GM15510 (cell line): ENCODE results near the gene PPP3R1.

ENCODE experiments used
- POLR2A ChIP-seq: IDR thresholded peaks from 3 replicates; pipeline ENCODE4 v1.6.1; 2011; ENCODE audit warnings: borderline replicate concordance; ENCODE audit not compliant: insufficient read length; ENCODE audit errors: extremely low read depth

Gene PPP3R1

GRCh38 chr2:68245066-68245465 lies 7.3 kb downstream of the PPP3R1 start:
- no peak for TF ChIP-seq POLR2A

GRCh38 chr2:68244456-68244855 lies 7.9 kb downstream of the PPP3R1 start:
- TF ChIP-seq POLR2A = no peak

- TF ChIP-seq POLR2A = no peak
These were observed 10.6 kb downstream of the PPP3R1 start for GRCh38 chr2:68241732-68242131.

- no peak for TF ChIP-seq POLR2A
These were observed 11.9 kb downstream of the PPP3R1 start for GRCh38 chr2:68240446-68240845.

- no peak for TF ChIP-seq POLR2A
These were observed 13.1 kb downstream of the PPP3R1 start for GRCh38 chr2:68238955-68239822.

- TF ChIP-seq POLR2A = no peak
These were observed 14.3 kb downstream of the PPP3R1 start for GRCh38 chr2:68237976-68238580.

- no peak for TF ChIP-seq POLR2A
These were observed 14.9 kb downstream of the PPP3R1 start for GRCh38 chr2:68237404-68237803.

GRCh38 chr2:68236876-68237275 lies 15.5 kb downstream of the PPP3R1 start:
- no peak for TF ChIP-seq POLR2A

GRCh38 chr2:68236103-68236734 lies 16.1 kb downstream of the PPP3R1 start:
- TF ChIP-seq POLR2A = no peak

GRCh38 chr2:68235090-68235489 lies 17.2 kb downstream of the PPP3R1 start:
- no peak for TF ChIP-seq POLR2A

GRCh38 chr2:68234405-68234804 lies 17.9 kb downstream of the PPP3R1 start:
- no peak for TF ChIP-seq POLR2A

GRCh38 chr2:68231061-68231372 lies 21.3 kb downstream of the PPP3R1 start:
- no peak for TF ChIP-seq POLR2A

GRCh38 chr2:68230241-68231060 lies 21.9 kb downstream of the PPP3R1 start:
- TF ChIP-seq POLR2A = no peak

- no peak for TF ChIP-seq POLR2A
These were observed 25.5 kb downstream of the PPP3R1 start for GRCh38 chr2:68226794-68227193.

GRCh38 chr2:68225119-68225632 lies 27.2 kb downstream of the PPP3R1 start:
- no peak for TF ChIP-seq POLR2A

- TF ChIP-seq POLR2A = no peak
These were observed 28.9 kb downstream of the PPP3R1 start for GRCh38 chr2:68223419-68223818.

GRCh38 chr2:68222287-68222686 lies 30.0 kb downstream of the PPP3R1 start:
- TF ChIP-seq POLR2A = no peak
